ENCODE results near the gene LRBA. TPM values are rescaled to one million over a fixed set of nuclear protein-coding genes. Genes with fewer than 3 reads are reported as not detected.
"Not testable (repeated sequence)": the region's sequence is repeated elsewhere in the genome, so short reads cannot be mapped to it uniquely, and the experiment has no call there.

LRBA gene
- total RNA-seq, 1 donor from 2014 or later: 68.0 TPM

GRCh38 chr4:150751648-150752047 is 263.4 kb downstream of the LRBA start:
- Histone ChIP-seq H3K27ac (no peak overlapping the region), H3K27me3 (no peaks in the 10 kb centered on the region), H3K9me3 (no peaks in the 10 kb centered on the region), H3K36me3 (no peaks in the 10 kb centered on the region), H3K4me3 (no peak overlapping the region), H3K4me1 (no peaks in the 10 kb centered on the region)
- no peak for TF ChIP-seq POLR2AphosphoS5 (IDR thresholded peaks at IDR 0.05; ENCODE audit: insufficient read depth in 1 of 2, low read depth in 1 of 2)
- TF ChIP-seq, protein P1, sequence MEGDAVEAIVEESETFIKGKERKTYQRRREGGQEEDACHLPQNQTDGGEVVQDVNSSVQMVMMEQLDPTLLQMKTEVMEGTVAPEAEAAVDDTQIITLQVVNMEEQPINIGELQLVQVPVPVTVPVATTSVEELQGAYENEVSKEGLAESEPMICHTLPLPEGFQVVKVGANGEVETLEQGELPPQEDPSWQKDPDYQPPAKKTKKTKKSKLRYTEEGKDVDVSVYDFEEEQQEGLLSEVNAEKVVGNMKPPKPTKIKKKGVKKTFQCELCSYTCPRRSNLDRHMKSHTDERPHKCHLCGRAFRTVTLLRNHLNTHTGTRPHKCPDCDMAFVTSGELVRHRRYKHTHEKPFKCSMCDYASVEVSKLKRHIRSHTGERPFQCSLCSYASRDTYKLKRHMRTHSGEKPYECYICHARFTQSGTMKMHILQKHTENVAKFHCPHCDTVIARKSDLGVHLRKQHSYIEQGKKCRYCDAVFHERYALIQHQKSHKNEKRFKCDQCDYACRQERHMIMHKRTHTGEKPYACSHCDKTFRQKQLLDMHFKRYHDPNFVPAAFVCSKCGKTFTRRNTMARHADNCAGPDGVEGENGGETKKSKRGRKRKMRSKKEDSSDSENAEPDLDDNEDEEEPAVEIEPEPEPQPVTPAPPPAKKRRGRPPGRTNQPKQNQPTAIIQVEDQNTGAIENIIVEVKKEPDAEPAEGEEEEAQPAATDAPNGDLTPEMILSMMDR (IDR thresholded peaks at IDR 0.05): no peak
- no peak for TF ChIP-seq POLR2A (IDR thresholded peaks at IDR 0.05)
- no peak for DNase-seq (ENCODE audit: extremely low spot score in 2 of 2)
- intact Hi-C loops (cut with DNase I): no loop called here

GRCh38 chr4:150750824-150751223 is 264.3 kb downstream of the LRBA start:
- Histone ChIP-seq H3K27me3 (no peaks in the 10 kb centered on the region), H3K9me3 (no peaks in the 10 kb centered on the region), H3K4me3 (no peak overlapping the region), H3K36me3 (no peaks in the 10 kb centered on the region), H3K27ac (no peak overlapping the region), H3K4me1 (no peaks in the 10 kb centered on the region)
- DNase-seq (ENCODE audit: extremely low spot score in 2 of 2): no peak
- TF ChIP-seq, protein P1 (IDR thresholded peaks at IDR 0.05): no peak
- TF ChIP-seq POLR2AphosphoS5 (IDR thresholded peaks at IDR 0.05; ENCODE audit: insufficient read depth in 1 of 2, low read depth in 1 of 2) (no peak), POLR2A (IDR thresholded peaks at IDR 0.05) (no peak)
- intact Hi-C loops (cut with DNase I): no loop called here

GRCh38 chr4:150746156-150746555 is 268.9 kb downstream of the LRBA start:
- H3K36me3 ChIP-seq: no peaks in the 10 kb centered on the region
- H3K4me1 ChIP-seq: no peaks in the 10 kb centered on the region
- H3K4me3 ChIP-seq: no peak overlapping the region
- H3K27ac ChIP-seq: no peak overlapping the region
- intact Hi-C loops (cut with DNase I): no loop called here
- no peaks in the 10 kb centered on the region for H3K9me3 ChIP-seq
- H3K27me3 ChIP-seq: no peaks in the 10 kb centered on the region
- TF ChIP-seq POLR2AphosphoS5 (IDR thresholded peaks at IDR 0.05; ENCODE audit: insufficient read depth in 1 of 2, low read depth in 1 of 2) (no peak), POLR2A (IDR thresholded peaks at IDR 0.05) (no peak)
- TF ChIP-seq, protein P1 (IDR thresholded peaks at IDR 0.05): no peak
- DNase-seq (ENCODE audit: extremely low spot score in 2 of 2): no peak

DNA sequence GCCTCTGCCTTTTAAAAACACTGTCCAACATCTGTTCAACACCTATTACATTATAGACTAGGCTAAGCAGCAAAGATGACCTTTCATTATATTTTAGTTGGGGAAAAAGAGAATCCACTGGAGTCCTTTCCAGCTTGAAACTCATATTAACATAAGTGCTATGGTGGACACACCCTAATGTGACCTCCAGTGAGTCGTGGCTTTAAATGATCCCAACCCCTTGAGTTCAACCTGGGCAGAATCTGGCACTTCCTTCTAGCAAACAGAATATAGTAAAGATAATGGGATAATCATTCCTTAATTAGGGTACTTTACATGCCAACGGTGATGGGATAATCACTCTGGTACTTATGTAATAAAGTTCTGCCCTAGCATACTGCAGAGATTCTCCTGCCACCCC is 270.5 kb downstream of the LRBA start:
- H3K9me3 ChIP-seq: no peaks in the 10 kb centered on the region
- no peak overlapping the region for H3K4me3 ChIP-seq
- H3K36me3 ChIP-seq: no peaks in the 10 kb centered on the region
- DNase-seq (ENCODE audit: extremely low spot score in 2 of 2): no peak
- no peak for TF ChIP-seq POLR2A (IDR thresholded peaks at IDR 0.05)
- TF ChIP-seq POLR2AphosphoS5 (IDR thresholded peaks at IDR 0.05; ENCODE audit: insufficient read depth in 1 of 2, low read depth in 1 of 2): no peak
- TF ChIP-seq, protein P1 (IDR thresholded peaks at IDR 0.05): no peak
- intact Hi-C loops (cut with DNase I): no loop called here
- H3K4me1 ChIP-seq: no peaks in the 10 kb centered on the region
- no peak overlapping the region for H3K27ac ChIP-seq
- no peaks in the 10 kb centered on the region for H3K27me3 ChIP-seq

- Histone ChIP-seq H3K4me3 (no peak overlapping the region), H3K27ac (no peak overlapping the region), H3K36me3 (no peaks in the 10 kb centered on the region), H3K4me1 (no peaks in the 10 kb centered on the region), H3K9me3 (no peaks in the 10 kb centered on the region), H3K27me3 (no peaks in the 10 kb centered on the region)
- TF ChIP-seq POLR2AphosphoS5 (IDR thresholded peaks at IDR 0.05; ENCODE audit: insufficient read depth in 1 of 2, low read depth in 1 of 2) (no peak), POLR2A (IDR thresholded peaks at IDR 0.05) (no peak)
- TF ChIP-seq, protein P1 (IDR thresholded peaks at IDR 0.05): no peak
- intact Hi-C loops (cut with DNase I): no loop called here
- no peak for DNase-seq (ENCODE audit: extremely low spot score in 2 of 2)
Observed at GRCh38 chr4:150743564-150744342, 271.3 kb downstream of the LRBA start.

DNA sequence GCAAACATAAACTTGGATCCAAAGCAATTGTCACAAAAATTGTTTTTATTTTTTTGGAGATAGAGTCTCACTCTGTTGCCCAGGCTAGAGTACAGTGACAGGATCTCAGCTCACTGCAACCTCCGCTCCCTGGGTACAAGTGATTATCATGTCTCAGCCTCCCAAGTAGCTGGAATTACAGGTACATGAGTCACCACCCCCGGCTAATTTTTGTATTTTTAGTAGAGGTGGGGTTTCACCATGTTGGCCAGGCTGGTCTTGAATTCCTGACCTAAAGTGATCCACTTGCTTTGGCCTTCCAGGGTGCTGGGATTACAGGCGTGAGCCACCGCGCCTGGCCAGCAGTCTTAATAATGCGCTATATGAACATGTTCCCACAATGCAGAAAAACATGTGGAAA is 272.2 kb downstream of the LRBA start:
- H3K4me3 ChIP-seq; intact Hi-C loops (cut with DNase I); H3K27me3 ChIP-seq; H3K4me1 ChIP-seq; DNase-seq (ENCODE audit: extremely low spot score in 2 of 2); H3K36me3 ChIP-seq; H3K9me3 ChIP-seq; H3K27ac ChIP-seq: not testable (repeated sequence)
